HEK293 (cell line): Measurements from ENCODE around the gene MAML3.

Experiments used
- ATF2 ChIP-seq: fragments of 450-650 bp; formaldehyde crosslinking; IDR thresholded peaks from 2 replicates; pipeline ENCODE4 v1.5.1; 2016; ENCODE audit warnings: missing biosample characterization, missing genetic modification characterization, low read depth
- CTCF ChIP-seq: fragments of 450-650 bp; formaldehyde crosslinking; IDR thresholded peaks from 2 replicates; pipeline ENCODE4 v1.5.1; 2016; ENCODE audit warnings: missing biosample characterization, missing genetic modification characterization
- ZBTB11 ChIP-seq: fragments of 450-650 bp; formaldehyde crosslinking; conservative IDR thresholded peaks from 2 replicates; pipeline ENCODE4 v1.5.1; 2016; ENCODE audit warnings: low read depth, missing biosample characterization, missing genetic modification characterization
- ZBTB8A ChIP-seq: fragments of 450-650 bp; formaldehyde crosslinking; IDR thresholded peaks from 2 replicates; pipeline ENCODE4 v1.5.1; 2016; ENCODE audit warnings: missing biosample characterization, missing genetic modification characterization
- ZIC2 ChIP-seq: fragments of 450-650 bp; formaldehyde crosslinking; IDR thresholded peaks from 2 replicates; pipeline ENCODE4 v1.5.1; 2016; ENCODE audit warnings: missing biosample characterization, missing genetic modification characterization
- ZNF292 ChIP-seq: fragments of 450-650 bp; formaldehyde crosslinking; IDR thresholded peaks from 2 replicates; pipeline ENCODE4 v1.5.1; 2016; ENCODE audit warnings: low read depth, missing biosample characterization, missing genetic modification characterization, borderline replicate concordance
- ZNF513 ChIP-seq: fragments of 450-650 bp; IDR thresholded peaks from 2 replicates; pipeline ENCODE4 v1.5.1; 2018; ENCODE audit warnings: missing biosample characterization, missing genetic modification characterization
- ZSCAN30 ChIP-seq: fragments of 450-650 bp; IDR thresholded peaks from 2 replicates; pipeline ENCODE4 v1.5.1; 2018; ENCODE audit warnings: missing biosample characterization, mild to moderate bottlenecking, missing genetic modification characterization, moderate library complexity

DNA sequence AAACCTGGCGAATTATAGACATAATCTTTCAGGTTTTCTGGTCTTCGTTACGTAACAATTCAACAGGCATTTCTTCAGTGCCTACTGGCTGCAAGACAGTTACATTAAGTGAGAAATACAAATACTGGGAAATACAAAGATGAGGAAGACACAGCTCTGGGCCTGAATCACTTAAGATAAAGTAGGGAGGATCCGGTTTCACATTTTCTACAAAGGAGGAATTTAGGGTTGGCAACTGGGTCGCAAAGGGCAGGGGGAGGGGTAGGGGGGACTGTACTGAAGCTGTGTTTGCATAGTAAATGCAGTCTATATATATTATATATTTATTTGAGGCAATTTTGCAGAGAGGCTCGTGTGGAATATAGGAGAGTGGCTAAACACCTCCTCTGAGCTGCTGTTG is 107.4 kb downstream of the MAML3 start:
- TF ChIP-seq ZBTB11 (tag by site-specific recombination) (no peak), CTCF (tag by site-specific recombination) (no peak), ZBTB8A (no peak), ZNF292 (tag by site-specific recombination) (no peak), ZNF513 (no peak), ZIC2 (tag by site-specific recombination) (no peak), ZSCAN30 (tag by site-specific recombination) (no peak), ATF2 (no peak)
